K562 (cell line): Measurements from ENCODE around the gene LAMA3.

Experiments used
- CBFB ChIP-seq: sonication (generic); formaldehyde crosslinking; IDR thresholded peaks from 2 replicates; pipeline ENCODE4 v1.4.0; 2020; ENCODE audit warnings: mild to moderate bottlenecking, missing genetic modification reagents
- CTCF ChIP-seq, 3 experiments: IDR thresholded peaks in 2 of 3; conservative IDR thresholded peaks in 1 of 3; 2 replicates each; pipeline ENCODE4 v1.5.1; 2011 to 2012; ENCODE audit warnings: low read length in 3 of 3, mild to moderate bottlenecking in 3 of 3, control low read depth in 2 of 3, improper control_type of control experiment in 1 of 3, inconsistent platforms in 1 of 3, low read depth in 1 of 3, mixed read lengths in 1 of 3, moderate library complexity in 1 of 3; ENCODE audit not compliant: insufficient read depth in 2 of 3
- HMG20A ChIP-seq: fragments of 450-650 bp; formaldehyde crosslinking; conservative IDR thresholded peaks from 2 replicates; pipeline ENCODE4 v1.4.0; 2020; ENCODE audit warnings: mild to moderate bottlenecking, mixed read lengths
- NCOA2 ChIP-seq, 2 experiments: fragments of 450-650 bp; IDR thresholded peaks; 2 replicates each; pipeline ENCODE4 v1.6.1; 2018; ENCODE audit warnings: mild to moderate bottlenecking in 2 of 2, moderate library complexity in 1 of 2; ENCODE audit not compliant: partially characterized antibody in 2 of 2
- NR1H2 ChIP-seq: sonication (generic); formaldehyde crosslinking; IDR thresholded peaks from 2 replicates; pipeline ENCODE4 v1.4.0; 2020; ENCODE audit warnings: mild to moderate bottlenecking, missing genetic modification reagents
- PKNOX1 ChIP-seq: fragments of 450-650 bp; IDR thresholded peaks from 2 replicates; pipeline ENCODE4 v1.6.1; 2016
- PPARD ChIP-seq: fragments of 250-450 bp; sonication (Bioruptor Pico); IDR thresholded peaks from 2 replicates; pipeline ENCODE4 v1.8.0; 2022; ENCODE audit warnings: inconsistent platforms, mild to moderate bottlenecking, moderate library complexity
- USF2 ChIP-seq: sonication (generic); formaldehyde crosslinking; IDR thresholded peaks from 2 replicates; pipeline ENCODE4 v1.5.0; 2020; ENCODE audit warnings: missing genetic modification reagents
- ZFX ChIP-seq: sonication (generic); formaldehyde crosslinking; IDR thresholded peaks from 2 replicates; pipeline ENCODE4 v1.8.0; 2022; ENCODE audit warnings: mild to moderate bottlenecking, missing genetic modification reagents, moderate library complexity
- ZNF274 ChIP-seq: IDR thresholded peaks from 2 replicates; pipeline ENCODE4 v1.6.1; 2011; ENCODE audit warnings: low read depth, mild to moderate bottlenecking, low read length, moderate library complexity, borderline replicate concordance

- no peak for TF ChIP-seq ZFX (CRISPR knock-in tag)
- no peak for TF ChIP-seq NCOA2 (IDR thresholded peaks at IDR 0.05; ENCODE audit: partially characterized antibody in 2 of 2)
- no peak for TF ChIP-seq PKNOX1
- no peak for TF ChIP-seq ZNF274
- no peak for TF ChIP-seq USF2 (CRISPR knock-in tag)
- no peak for TF ChIP-seq CBFB
- no peak for TF ChIP-seq PPARD
- no peak for TF ChIP-seq HMG20A (CRISPR knock-in tag)
- TF ChIP-seq NR1H2 = no peak
- TF ChIP-seq CTCF (IDR thresholded peaks at IDR 0.05 in 2 of 3, conservative IDR thresholded peaks at IDR 0.05 in 1 of 3; ENCODE audit: insufficient read depth in 2 of 3, low read depth in 1 of 3, low read length in 3 of 3) = no peak
Observed at GRCh38 chr18:23938901-23939341, 249.7 kb downstream of the LAMA3 start.
